ENCODE data around the gene DGKA.
A peak's percentile ranks its signal among the peaks of the same experiment; 100 is the strongest.

DGKA gene

DNA sequence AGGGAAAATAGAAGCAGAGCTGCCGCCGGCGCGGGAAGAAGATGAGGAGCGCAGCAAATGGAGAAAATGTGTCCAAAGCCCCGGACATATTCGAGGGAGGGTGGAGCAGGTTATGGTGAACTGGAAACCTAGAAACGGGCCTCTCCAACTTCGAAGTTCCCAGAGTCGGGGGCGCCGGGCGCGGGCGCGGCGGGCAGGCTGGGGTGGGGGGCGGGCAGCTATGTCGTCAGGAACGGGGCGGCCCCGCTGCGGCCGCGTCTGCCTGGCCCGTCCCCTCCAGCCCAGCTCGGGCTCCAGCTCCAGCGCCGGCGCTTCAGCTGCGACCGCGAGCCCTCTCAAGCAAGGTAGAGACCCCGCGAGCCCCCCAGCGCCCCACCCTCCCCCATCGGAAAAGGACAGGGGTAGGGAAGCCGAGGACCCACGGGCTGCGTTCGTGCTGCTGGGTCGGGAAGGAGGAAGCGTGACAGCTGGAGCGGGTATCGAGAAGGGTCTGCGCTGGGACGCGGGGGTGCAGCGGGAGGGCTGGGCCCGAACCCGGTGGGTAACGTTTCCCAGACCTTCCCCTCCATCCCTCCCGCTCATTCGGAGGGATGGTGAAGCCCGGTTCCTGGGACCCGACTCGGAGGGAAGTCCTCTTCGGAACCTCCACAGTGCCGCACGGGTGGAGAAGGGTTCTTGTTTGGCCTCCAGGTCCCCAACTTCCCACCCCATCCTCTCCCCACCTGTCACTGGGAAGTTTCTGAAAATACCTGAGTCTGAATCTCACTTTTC is 1.0 kb downstream of the DGKA start:
- peak; percentile 67 for DNase-seq

DNA sequence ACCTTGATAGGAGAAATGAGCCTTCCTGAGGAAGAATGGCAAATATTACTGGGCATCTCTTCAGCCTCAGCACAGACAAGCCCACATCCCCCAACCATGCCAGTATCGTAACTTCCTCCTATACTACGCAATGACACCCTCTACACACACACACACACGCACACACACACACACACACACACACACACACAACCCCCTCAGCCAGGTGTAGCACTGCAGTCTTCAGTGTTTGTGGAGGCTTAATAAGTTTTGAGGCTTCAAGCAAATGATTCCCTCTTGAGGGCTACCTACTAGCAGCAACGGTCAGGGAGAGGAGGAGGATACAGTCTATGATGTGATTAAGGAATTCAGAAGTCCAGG is 1.6 kb downstream of the DGKA start:
- peak; percentile 61 for DNase-seq

- peak; percentile 47 for DNase-seq
These were observed 2.3 kb downstream of the DGKA start for GRCh38 chr12:55933169-55933798.

DNA sequence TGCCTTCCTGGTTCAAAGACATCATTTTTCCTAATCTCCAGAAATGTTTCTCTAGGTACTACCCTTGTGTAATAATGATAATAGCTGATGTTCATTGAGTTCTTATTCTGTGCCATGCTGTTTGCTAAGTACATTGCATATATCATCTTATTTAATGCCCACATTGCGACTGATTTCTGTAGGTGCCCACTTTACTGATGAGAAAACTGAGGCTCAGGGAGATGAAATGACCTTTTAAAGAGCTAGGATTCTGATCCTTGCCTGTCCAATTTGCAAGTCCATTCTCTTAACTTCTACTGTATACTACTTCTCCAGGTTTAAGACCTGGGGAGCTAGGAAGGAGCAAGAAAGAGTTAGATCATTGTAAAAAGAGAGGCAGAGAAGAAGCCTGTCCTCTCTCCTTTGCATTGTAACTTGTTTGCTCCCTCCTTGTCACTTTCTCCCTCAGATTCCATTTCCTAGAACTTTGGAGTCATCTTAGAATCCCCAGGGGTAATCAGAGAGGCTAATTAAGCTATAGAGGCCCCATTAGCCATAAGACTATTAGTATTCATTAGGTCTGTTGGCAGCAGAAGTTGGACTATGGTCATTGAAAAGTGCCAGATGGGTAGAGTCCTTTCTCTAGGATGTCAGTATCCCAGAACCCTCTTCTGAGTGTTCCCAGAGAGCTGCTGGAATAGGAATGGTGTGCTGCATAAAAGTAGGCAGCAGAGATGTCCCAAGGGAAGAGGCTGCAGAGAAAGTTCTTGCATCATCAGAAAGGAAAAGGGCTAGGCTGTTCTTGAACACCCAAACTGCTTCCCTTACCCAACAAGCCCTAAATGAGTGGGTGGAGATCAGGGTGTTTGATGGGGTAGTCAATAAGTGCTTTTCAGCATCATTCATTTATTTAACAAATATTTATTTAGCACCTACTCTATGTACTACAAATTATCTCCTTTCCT is 3.1 kb downstream of the DGKA start:
- DNase-seq, result peak; percentile 3

DNA sequence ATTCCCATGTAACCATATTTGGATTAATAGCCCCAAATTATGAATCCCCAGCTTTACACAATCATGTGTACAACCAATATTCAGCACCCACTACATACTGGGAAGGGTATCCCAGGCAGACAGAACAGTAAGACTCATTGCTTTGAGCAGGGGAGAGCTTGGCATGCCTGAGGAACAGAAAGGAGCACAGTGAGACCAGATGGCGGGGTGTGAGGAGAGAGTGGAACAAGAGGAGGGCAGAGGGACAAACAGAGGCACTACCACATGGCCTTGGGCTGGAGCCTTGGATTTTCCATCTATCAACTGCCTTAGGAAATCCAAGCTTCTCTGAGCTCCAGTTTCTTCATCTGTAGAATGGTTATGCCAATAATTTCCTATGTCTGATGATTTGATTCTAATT is 3.8 kb downstream of the DGKA start:
- no peak for DNase-seq

DNA sequence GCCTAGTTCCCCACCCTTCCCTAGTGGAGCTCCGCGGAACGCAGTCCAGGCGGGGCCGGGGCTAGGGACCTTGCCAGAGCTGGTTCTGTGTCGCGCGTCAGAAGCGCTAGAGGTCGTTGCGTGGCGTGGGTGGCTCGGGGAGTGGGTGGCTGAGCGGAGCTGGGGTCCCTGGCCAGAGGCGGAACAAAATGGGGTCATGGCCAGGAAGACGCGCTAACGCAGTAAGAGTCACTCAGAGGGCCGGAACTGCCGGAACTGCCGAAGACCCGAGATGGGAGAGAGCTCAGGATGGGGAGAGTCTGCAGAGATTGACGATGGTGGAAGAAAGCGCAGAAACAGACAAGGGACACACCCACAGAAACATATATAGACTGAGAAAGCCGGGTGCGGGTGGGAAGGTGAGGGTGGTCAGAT is 4.8 kb downstream of the DGKA start:
- peak; percentile 66 for DNase-seq

DNA sequence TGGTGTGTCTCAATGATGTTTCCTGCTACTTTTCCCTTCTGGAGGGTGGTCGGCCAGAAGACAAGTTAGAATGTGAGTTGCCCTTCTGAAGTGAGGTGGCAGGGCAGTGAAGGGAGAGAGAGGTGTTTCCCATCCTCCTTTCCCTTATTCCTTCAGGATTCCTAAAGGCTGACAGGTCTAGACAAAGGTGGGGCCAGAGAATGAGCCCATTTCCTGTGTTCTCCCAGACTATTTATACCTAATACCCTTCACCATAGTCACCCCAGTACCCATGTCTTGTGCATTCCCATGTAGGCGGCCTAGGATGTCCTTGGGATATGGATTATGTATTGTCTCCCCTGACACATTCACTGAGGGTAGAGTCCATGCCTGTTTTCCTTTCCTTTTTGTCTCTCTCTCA is 7.0 kb downstream of the DGKA start:
- no peak for DNase-seq

GRCh38 chr12:55938826-55939501 is 8.0 kb downstream of the DGKA start:
- DNase-seq, result peak; percentile 63

DNA sequence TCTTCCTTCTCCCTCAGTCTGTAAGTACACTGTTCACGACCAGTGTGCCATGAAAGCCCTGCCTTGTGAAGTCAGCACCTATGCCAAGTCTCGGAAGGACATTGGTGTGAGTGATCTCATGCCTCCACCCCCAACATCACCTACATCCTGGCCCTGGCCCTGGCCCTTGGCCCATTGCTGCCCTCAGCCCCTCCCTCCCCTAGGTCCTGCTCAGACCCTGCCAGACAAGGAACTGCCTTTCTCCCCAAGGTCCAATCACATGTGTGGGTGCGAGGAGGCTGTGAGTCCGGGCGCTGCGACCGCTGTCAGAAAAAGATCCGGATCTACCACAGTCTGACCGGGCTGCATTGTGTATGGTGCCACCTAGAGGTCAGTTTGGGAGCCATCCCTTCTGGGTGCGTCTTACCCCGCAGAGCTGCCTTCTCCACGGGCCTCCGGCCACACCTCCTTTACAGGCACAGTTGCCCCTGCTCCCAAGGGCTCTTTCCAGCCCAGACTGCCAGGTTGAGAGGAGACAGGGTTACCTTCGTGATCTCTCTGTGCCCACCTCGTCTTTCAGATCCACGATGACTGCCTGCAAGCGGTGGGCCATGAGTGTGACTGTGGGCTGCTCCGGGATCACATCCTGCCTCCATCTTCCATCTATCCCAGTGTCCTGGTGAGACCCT is 9.2 kb downstream of the DGKA start:
- DNase-seq, result peak; percentile 88

DNA sequence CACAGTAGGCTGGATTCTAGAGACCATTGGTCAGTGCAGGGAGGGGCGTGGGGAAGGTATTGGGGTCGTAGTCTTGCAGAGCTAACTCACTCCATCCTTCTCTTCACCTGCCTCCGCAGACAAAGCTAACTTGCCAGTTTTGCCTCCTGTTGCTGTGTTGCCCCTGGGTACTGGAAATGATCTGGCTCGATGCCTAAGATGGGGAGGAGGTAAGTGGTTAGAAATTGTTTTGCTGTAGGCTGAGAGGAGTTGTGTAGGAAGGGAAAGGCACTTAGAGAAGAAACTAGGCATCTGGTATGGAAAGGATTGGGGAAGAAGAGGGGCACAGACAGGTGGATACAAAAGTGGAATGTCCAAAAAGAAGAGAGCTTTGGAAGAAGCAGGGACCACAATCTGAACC is 11.1 kb downstream of the DGKA start:
- no peak for DNase-seq

GRCh38 chr12:55942577-55943136 is 11.7 kb downstream of the DGKA start:
- DNase-seq, result no peak

- no peak for DNase-seq
These were observed 15.6 kb downstream of the DGKA start for GRCh38 chr12:55946553-55946952.

GRCh38 chr12:55955344-55955743 is 24.4 kb downstream of the DGKA start:
- no peak for DNase-seq

GRCh38 chr12:55955800-55956508 is 25.0 kb downstream of the DGKA start:
- DNase-seq, result peak; percentile 71

- no peak for DNase-seq
These were observed 26.3 kb downstream of the DGKA start for GRCh38 chr12:55957106-55957859.

GRCh38 chr12:55963760-55964159 is 32.8 kb downstream of the DGKA start:
- no peak for DNase-seq

DNA sequence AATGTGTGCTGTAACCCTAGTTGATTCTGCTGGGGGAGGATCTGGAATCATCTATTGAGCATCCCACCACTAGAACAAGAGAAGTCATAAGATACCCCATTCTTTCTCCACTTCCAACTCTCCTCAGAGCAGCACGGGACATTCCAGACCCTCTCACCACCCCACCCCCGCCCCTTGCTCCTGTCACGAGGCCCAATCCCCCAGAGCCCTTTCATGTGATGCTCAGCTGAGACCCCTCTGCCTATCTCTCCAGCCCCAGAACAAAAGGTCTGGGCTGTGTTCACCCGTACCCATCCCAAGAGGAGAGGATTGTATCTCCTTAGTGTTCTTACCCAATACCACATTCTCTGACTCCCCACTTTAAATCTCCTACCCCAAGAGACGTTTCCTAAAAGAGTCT is 34.3 kb downstream of the DGKA start:
- no peak for DNase-seq

- DNase-seq, result no peak
These were observed 35.0 kb downstream of the DGKA start, which contains the start of gene PMEL for GRCh38 chr12:55965941-55966407. TSS of gene PMEL (minus strand) at chr12:55966042. CDS start at chr12:55966011, 31 bp downstream.

- DNase-seq, result peak; percentile 96
These were observed 35.7 kb downstream of the DGKA start, which contains the start of gene CDK2 for GRCh38 chr12:55966408-55967281. TSS of gene CDK2 (plus strand) at chr12:55966830. CDS start at chr12:55967009, 179 bp downstream.
